HK-2 (cell line): ENCODE data around the gene LEO1.
"Not testable (repeated sequence)": the region's sequence is repeated elsewhere in the genome, so short reads cannot be mapped to it uniquely, and the experiment has no call there.

Experiments used
- DNase-seq: peaks from one replicate; pipeline ENCODE4 v3.0.0-alpha.2; 2018; ENCODE audit not compliant: unreplicated experiment

The LEO1 gene

DNA sequence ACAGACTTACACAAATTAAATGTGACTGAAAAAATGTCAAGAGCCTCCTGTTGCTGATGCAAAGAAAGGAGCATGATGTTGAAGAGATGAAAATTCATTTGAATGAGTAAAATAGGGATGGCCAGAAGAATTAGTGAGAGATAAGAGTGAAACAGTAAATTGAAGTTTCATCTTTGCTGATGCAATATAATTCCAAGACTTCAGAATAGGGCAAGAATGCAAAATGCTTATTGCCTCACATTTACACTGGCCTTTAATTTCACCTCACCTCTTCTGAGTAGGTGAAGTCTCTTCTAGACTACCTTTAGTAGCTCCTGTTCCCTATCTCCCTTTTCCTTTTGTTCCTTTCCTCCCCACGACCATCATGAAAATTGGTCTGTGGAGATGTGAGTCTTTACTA lies 32.1 kb upstream of the LEO1 start:
- no peak for DNase-seq

DNA sequence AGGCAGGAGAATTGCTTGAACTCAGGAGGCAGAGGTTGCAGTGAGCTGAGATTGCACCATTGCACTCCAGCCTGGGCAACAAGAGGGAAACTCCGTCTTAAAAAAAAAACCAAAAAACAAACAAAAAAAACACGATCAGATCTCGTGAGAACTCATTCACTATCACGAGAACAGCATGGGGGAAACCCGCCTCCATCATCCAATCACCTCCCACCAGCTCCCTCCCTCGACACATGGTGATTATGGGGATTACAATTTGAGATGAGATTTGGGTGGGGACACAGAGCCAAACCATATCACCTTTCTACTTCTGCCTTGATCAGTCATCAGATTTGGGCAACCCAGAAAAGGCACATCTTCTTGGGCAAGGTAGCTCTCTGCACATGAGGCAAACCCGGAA lies 31.5 kb upstream of the LEO1 start:
- not testable (repeated sequence) for DNase-seq

GRCh38 chr15:52002351-52002750 lies 30.8 kb upstream of the LEO1 start:
- DNase-seq: no peak

GRCh38 chr15:51992953-51993352 lies 21.4 kb upstream of the LEO1 start:
- no peak for DNase-seq

DNA sequence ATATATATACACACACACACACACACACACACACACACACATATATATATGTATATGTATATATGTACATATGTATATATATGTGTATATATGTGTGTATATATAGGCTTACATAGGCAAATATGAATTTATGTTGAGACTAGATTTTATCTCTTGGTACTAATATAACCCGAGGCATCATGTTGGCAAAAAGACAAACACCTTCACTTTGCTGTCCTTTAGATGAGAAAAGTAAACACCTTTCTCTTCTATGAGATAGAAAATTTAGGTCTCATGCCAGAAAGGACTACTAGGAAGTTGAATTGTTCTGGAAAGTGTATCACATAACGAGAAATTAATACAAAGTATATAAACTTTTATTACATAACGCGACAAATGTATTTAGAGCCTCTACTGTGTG lies 19.6 kb upstream of the LEO1 start:
- no peak for DNase-seq

DNA sequence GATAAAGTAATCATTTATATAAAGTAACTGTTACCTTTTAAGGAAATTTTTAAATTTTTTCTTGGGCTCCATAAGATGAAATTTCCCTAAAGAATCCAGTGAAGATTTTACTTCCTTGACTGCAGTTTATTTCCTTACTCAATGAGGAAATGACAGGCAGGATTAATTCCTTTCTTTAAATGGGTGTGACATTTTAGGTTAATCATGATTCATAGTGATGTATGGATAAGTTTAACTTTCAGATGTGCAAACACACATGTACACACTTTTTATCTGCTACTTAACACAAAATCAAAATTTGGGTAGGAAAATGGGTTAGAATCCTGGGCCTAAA lies 11.2 kb upstream of the LEO1 start:
- no peak for DNase-seq

- DNase-seq: no peak
Observed at GRCh38 chr15:51982013-51982769, 10.6 kb upstream of the LEO1 start.

- DNase-seq: no peak
Observed at GRCh38 chr15:51973775-51974174, 2.2 kb upstream of the LEO1 start.

DNA sequence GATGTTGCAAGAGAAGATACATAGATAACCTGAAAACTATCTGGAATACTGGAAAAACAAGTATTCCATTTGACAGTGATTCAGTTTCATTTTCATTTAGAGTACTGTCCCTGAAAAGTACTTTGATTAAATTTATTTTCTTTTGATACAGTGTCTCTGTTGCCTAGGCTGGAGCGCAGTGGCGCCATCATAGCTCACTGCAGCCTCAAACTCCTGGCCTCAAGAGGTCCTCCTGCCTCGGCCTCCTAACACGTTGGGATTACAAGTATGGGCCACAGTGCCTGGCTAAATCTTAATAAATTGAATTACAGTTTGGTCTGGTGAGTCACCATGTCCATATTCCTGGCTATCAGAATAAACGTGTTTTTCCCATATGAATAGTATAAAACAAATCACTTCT lies 1.6 kb upstream of the LEO1 start:
- no peak for DNase-seq

DNA sequence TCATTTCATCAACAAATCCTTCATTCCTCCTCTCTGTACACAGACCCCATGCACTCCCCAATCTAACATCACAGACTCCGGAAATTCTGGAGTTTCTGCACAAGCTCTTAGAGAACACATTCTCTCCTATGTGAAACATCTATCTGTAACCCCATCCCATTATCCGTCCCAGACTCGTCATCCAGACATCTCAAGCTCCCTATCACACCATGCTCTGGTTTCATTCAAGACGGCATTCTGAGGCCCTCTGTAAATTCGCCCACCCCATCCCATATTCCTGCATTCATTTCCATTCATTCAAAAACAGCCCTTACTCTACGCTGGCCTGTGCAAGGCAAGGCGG lies 575 bp downstream of the LEO1 start:
- no peak for DNase-seq

GRCh38 chr15:51970132-51970817 lies 1.3 kb downstream of the LEO1 start:
- DNase-seq: no peak

GRCh38 chr15:51969728-51970127 lies 1.9 kb downstream of the LEO1 start:
- DNase-seq: no peak

DNA sequence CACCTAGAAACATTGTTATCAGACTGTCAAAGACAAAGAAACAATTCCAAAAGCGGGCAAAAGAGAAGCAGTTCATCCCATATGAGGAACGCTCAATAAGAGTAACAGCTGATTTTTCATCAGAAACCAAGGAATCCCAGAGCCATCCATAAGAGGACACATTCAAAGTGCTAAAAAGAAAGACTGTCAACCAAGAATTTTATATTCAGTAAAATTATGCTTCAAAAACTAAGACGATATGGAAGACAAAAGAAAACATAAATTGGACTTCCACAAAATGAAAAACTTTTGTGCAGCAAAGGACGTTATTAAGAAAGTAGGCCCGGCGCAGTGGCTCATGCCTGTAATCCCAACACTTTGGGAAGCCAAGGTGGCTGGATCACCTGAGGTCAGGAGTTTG lies 4.0 kb downstream of the LEO1 start:
- no peak for DNase-seq

DNA sequence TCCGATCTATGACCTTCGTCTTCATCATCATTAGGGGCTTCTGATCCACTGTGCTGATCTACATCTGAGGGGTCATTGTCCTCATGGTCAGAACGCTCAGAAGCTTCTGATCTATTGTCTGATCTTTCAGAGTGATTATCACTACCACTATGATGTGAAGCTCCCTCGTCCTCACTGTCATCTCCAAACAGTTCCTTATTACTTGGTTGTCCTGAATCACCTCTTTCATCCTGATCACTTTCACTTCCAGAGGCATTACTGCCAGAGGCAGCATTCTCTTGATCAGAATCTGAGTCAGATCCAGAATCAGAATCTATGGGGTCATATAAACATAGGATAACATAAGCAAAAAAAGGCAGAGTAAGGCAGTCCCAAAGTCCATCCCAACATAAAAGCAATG lies 5.4 kb downstream of the LEO1 start:
- no peak for DNase-seq

DNA sequence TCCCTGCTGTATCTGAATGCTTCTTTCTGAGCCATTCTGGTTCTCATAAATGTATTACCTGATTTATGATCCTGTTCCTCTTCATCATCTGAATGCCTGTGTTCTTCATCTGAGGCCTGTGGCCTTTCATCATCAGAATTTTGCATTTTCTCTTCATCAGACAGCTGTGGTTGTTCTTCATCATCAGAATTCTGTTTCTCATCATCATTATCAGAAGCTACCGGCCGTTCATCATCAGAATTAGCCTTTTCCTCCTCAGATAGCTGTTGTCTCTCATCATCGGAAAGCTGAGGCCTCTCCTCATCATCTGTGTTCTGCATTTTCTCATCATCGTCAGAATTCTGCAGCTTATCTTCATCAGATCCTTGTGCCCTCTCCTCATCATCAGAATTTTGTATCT lies 5.9 kb downstream of the LEO1 start:
- no peak for DNase-seq

DNA sequence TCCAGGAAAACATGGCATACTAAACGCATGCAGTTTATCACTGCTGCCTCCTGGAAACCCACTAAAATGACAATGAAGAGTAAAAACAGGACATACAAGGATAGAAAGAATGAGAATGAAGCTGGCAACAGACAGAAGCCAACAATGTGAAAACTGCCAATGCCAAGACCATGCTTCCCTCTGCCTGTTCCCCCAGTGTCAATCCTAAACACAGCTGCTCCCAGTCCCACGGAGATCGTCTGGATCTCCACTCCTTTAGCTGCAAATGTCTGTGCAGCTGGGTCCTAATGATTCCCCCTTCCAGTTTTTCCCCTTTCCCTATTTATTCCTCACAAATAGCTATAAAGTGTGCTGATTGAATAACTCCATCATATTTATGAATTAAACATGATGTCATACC lies 16.1 kb downstream of the LEO1 start:
- no peak for DNase-seq

DNA sequence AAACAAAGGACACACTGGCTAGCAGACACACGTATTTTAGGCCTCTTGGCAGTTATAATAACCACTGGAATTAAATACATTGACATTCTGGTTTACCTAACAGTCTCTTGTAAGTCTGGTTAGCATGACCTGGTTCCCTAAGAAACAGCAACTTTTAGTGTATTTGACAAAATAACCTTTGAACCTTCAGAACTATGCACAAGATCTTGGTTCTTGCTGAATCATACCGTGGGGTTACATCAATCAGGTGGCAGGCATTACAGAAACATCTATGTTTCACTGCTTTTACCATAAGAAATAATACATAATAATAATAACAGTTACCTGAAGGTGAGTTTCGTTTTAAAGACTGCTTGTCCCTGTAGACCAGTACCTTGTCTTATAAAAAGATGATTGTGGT lies 18.8 kb downstream of the LEO1 start:
- DNase-seq: no peak

GRCh38 chr15:51947124-51947523 lies 24.5 kb downstream of the LEO1 start:
- DNase-seq: no peak

- DNase-seq: no peak
Observed at GRCh38 chr15:51939216-51939615, 32.4 kb downstream of the LEO1 start.

- DNase-seq: no peak
Observed at GRCh38 chr15:51938286-51938685, 33.3 kb downstream of the LEO1 start.

DNA sequence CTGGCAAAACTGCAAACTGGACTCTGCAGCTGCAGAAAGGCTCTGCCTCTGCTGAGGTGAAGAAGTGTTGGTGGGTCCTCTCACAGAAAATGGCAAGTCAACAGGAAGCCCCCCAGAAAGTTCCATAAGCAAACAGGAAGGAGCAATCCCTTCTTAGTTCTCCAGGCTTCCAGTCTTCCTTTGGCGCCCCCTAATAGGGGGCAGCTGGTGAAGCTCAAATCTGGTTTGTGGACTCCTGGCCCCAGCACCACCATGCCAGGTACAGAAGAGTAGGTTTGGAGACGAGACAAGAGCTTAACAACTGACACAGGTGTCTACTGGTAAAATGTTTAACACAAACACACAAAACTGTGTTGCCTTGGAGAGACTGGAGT lies 35.5 kb downstream of the LEO1 start:
- DNase-seq: no peak

- no peak for DNase-seq
Observed at GRCh38 chr15:51935466-51936104, 36.0 kb downstream of the LEO1 start.

DNA sequence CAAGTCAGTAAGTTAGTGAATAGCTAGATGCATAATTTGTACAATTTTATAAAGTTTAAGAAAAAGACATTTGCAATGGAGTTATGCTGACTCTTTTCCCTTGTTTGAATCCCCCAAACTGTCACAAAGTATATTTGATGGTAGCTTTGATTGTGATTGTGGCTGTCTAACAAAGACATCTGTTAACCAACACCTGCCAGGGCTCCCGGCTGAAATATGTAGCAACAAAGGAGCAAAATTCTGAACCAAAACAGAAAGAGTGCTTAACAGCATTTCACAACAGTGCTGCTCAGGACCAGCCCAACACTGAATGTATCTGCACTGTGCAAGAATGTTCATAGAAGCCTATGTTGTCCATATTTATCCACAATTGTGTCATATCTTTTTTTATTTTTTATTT lies 39.4 kb downstream of the LEO1 start:
- DNase-seq: no peak

DNA sequence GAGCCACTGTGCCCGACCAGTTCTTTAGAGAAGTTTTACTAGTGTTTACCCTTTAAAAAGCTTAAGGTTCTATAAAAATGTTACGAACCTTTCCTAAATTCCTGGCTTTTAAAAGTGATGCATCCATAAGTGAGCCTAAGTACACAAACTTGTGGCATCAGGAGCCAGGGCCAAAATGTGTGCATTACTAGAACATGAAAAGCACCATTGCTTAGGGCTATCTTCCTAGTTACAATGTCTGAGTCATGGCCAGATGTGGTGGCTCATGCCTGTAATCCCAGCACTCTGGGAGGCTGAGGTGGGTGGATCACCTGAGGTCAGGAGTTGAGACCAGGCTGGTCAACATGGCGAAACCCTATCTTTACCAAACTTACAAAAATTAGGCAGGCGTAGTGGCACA lies 39.9 kb downstream of the LEO1 start:
- no peak for DNase-seq
